NCI-H2171 (cell line): ENCODE measurements around the gene CDKAL1.
"Not testable (repeated sequence)": the region's sequence is repeated elsewhere in the genome, so short reads cannot be mapped to it uniquely, and the experiment has no call there.

Source experiments
- DNase-seq: peaks from one replicate; lab custom pipeline; 2025; lab: John Stamatoyannopoulos, UW

The CDKAL1 gene

GRCh38 chr6:20924094-20924493 is 389.8 kb downstream of the CDKAL1 start:
- not testable (repeated sequence) for DNase-seq

- no peak for DNase-seq
These were observed 390.8 kb downstream of the CDKAL1 start for GRCh38 chr6:20924911-20925543.

- DNase-seq: no peak
These were observed 393.0 kb downstream of the CDKAL1 start for GRCh38 chr6:20927130-20927860.

- DNase-seq: no peak
These were observed 395.0 kb downstream of the CDKAL1 start for GRCh38 chr6:20929283-20929682.

GRCh38 chr6:20931093-20931492 is 396.8 kb downstream of the CDKAL1 start:
- no peak for DNase-seq

- DNase-seq: no peak
These were observed 397.5 kb downstream of the CDKAL1 start for GRCh38 chr6:20931772-20932171.

GRCh38 chr6:20932284-20932683 is 398.0 kb downstream of the CDKAL1 start:
- no peak for DNase-seq

GRCh38 chr6:20933057-20933788 is 399.0 kb downstream of the CDKAL1 start:
- DNase-seq: no peak

GRCh38 chr6:20936949-20937348 is 402.7 kb downstream of the CDKAL1 start:
- no peak for DNase-seq

GRCh38 chr6:20939161-20939775 is 405.0 kb downstream of the CDKAL1 start:
- no peak for DNase-seq

- no peak for DNase-seq
These were observed 408.9 kb downstream of the CDKAL1 start for GRCh38 chr6:20943040-20943627.

GRCh38 chr6:20943922-20944321 is 409.7 kb downstream of the CDKAL1 start:
- no peak for DNase-seq

GRCh38 chr6:20946022-20946421 is 411.8 kb downstream of the CDKAL1 start:
- DNase-seq: no peak

GRCh38 chr6:20946890-20947289 is 412.6 kb downstream of the CDKAL1 start:
- DNase-seq: no peak

GRCh38 chr6:20947977-20948376 is 413.7 kb downstream of the CDKAL1 start:
- DNase-seq: no peak

- peak; percentile 45 for DNase-seq
These were observed 414.3 kb downstream of the CDKAL1 start for GRCh38 chr6:20948556-20948955.

- no peak for DNase-seq
These were observed 414.9 kb downstream of the CDKAL1 start for GRCh38 chr6:20949138-20949537.

- DNase-seq: no peak
These were observed 418.6 kb downstream of the CDKAL1 start for GRCh38 chr6:20952699-20953474.

GRCh38 chr6:20954315-20954714 is 420.1 kb downstream of the CDKAL1 start:
- DNase-seq: no peak

GRCh38 chr6:20955131-20955530 is 420.9 kb downstream of the CDKAL1 start:
- DNase-seq: no peak

- no peak for DNase-seq
These were observed 421.5 kb downstream of the CDKAL1 start for GRCh38 chr6:20955751-20956150.
